Activated T-helper 2 cell treated with anti-CD3 and anti-CD28 coated beads, Interferon-gamma antibody, Interleukin-2, Interleukin-4, amounts not matched to agents 10 μg/mL and 5 μg/mL and 100 μg/mL, durations not matched to agents 14 hours and 24 hours and 36 hours (primary cell): ENCODE data around the gene VPS13D. TPM values are rescaled to one million over a fixed set of nuclear protein-coding genes. Genes with fewer than 3 reads are reported as not detected.
A peak's percentile ranks its signal among the peaks of the same experiment; 100 is the strongest.

Experiments used
- DNase-seq: peaks from one replicate; pipeline ENCODE4 v3.0.0; 2021; ENCODE audit warnings: low spot score
- H3K27ac Mint-ChIP-seq: one replicate; pipeline ENCODE4 v1.8.0; 2021; ENCODE audit warnings: mixed read lengths
- H3K27me3 Mint-ChIP-seq: one replicate; pipeline ENCODE4 v1.8.0; 2021; ENCODE audit warnings: low read depth, mixed read lengths
- H3K36me3 Mint-ChIP-seq: one replicate; pipeline ENCODE4 v1.8.0; 2021; ENCODE audit warnings: low read depth, mixed read lengths
- H3K4me1 Mint-ChIP-seq: one replicate; pipeline ENCODE4 v1.8.0; 2021; ENCODE audit warnings: low read depth, mixed read lengths
- H3K4me3 Mint-ChIP-seq: one replicate; pipeline ENCODE4 v1.8.0; 2021; ENCODE audit warnings: low read depth, mild to moderate bottlenecking, moderate library complexity, mixed read lengths
- H3K9me3 Mint-ChIP-seq: one replicate; pipeline ENCODE4 v1.8.0; 2021; ENCODE audit warnings: mixed read lengths
- intact Hi-C: fragments of 100-400 bp; cut with micrococcal nuclease; formaldehyde crosslinking; loops from one replicate; pipeline ENCODE4 v1.15.1; 2023
- total RNA-seq: library from RNA; stranded (reverse); gene quantifications from 2 replicates; pipeline ENCODE4 v1.2.3, GENCODE V29; 2022

VPS13D gene, protein sequence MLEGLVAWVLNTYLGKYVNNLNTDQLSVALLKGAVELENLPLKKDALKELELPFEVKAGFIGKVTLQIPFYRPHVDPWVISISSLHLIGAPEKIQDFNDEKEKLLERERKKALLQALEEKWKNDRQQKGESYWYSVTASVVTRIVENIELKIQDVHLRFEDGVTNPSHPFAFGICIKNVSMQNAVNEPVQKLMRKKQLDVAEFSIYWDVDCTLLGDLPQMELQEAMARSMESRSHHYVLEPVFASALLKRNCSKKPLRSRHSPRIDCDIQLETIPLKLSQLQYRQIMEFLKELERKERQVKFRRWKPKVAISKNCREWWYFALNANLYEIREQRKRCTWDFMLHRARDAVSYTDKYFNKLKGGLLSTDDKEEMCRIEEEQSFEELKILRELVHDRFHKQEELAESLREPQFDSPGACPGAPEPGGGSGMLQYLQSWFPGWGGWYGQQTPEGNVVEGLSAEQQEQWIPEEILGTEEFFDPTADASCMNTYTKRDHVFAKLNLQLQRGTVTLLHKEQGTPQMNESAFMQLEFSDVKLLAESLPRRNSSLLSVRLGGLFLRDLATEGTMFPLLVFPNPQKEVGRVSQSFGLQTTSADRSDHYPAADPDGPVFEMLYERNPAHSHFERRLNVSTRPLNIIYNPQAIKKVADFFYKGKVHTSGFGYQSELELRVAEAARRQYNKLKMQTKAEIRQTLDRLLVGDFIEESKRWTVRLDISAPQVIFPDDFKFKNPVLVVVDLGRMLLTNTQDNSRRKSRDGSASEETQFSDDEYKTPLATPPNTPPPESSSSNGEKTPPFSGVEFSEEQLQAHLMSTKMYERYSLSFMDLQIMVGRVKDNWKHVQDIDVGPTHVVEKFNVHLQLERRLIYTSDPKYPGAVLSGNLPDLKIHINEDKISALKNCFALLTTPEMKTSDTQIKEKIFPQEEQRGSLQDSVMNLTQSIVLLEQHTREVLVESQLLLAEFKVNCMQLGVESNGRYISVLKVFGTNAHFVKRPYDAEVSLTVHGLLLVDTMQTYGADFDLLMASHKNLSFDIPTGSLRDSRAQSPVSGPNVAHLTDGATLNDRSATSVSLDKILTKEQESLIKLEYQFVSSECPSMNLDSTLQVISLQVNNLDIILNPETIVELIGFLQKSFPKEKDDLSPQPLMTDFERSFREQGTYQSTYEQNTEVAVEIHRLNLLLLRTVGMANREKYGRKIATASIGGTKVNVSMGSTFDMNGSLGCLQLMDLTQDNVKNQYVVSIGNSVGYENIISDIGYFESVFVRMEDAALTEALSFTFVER (N-terminal part only)
- total RNA-seq: 28.6 and 32.1 TPM in 2 replicates

DNA sequence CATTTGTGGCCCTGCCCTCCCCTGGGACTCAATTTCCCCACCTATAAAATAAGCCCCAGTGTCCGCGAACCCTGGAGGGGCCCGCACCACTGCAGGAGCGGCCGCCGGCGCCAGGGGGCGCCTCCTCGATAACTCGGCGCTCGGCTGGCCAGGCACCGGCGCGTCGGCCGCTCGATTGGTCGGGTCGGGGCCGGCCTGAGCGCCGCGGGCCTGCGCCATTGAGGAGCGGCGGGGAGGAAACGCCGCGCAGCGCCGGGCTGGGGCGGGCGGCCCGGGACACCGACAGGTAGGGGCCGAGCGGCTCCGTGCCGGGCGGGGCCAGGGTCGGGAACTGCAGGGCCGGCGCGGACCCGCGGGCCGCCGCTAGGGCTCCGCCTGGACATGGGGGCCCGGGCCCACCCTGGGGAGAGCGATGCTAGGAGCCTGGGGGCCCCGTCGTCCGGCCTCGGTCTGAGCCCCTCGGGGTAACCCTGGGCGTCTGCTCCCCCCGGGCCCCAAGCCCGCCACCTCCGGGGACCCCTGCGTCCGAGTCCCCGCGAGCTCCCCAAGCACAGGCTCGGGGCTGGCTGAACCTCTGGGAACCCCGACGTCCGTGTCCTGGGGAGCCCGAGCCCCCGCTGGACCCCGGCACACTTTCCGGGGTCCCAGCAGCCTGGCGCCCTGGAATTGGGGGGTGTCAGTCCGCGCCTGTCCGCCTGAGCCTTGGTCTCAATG is at the start of gene VPS13D:
VPS13D (plus strand) TSS at position 196 of the 714 bp plus-strand sequence. CDS start 4,237 bp downstream, outside the sequence.
- H3K27ac Mint-ChIP-seq: peak within 1 kb of the TSS; percentile 22
- H3K4me3 Mint-ChIP-seq: peak within 1 kb of the TSS; percentile 84
- intact Hi-C loops: no loop called here
- DNase-seq: peak; percentile 77
- H3K36me3 Mint-ChIP-seq: peaks cover 3% of the 10 kb centered on the region
- peaks cover 6% of the 10 kb centered on the region for H3K27me3 Mint-ChIP-seq
- H3K9me3 Mint-ChIP-seq: no peaks in the 10 kb centered on the region
- H3K4me1 Mint-ChIP-seq: peaks cover 10% of the 10 kb centered on the region

DNA sequence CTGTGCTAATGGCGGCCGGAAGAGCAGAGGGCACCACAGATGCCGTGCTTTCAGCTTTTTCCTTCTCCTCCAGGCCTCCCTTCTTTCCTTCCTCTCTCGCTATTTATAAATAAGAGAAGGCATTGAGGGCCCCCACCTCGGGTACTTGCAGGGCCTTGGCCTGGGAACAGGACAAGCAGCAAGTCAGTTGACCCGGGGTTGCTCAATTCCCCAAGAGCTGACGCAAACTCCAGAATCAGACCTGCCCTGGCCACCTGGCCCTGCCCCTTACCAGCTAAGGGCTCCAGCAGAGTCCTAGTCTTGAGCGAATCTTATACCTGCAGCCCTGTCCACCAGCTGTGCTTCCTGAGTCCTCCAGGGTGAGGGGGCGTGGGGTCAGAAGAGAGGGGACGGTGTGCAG is 49.5 kb upstream of the VPS13D start:
- no peak overlapping the region for H3K27ac Mint-ChIP-seq
- no peaks in the 10 kb centered on the region for H3K9me3 Mint-ChIP-seq
- peaks cover 63% of the 10 kb centered on the region for H3K4me1 Mint-ChIP-seq
- peaks cover 58% of the 10 kb centered on the region for H3K36me3 Mint-ChIP-seq
- H3K4me3 Mint-ChIP-seq: no peak overlapping the region
- DNase-seq: no peak
- intact Hi-C loops: no loop called here
- no peaks in the 10 kb centered on the region for H3K27me3 Mint-ChIP-seq

DNA sequence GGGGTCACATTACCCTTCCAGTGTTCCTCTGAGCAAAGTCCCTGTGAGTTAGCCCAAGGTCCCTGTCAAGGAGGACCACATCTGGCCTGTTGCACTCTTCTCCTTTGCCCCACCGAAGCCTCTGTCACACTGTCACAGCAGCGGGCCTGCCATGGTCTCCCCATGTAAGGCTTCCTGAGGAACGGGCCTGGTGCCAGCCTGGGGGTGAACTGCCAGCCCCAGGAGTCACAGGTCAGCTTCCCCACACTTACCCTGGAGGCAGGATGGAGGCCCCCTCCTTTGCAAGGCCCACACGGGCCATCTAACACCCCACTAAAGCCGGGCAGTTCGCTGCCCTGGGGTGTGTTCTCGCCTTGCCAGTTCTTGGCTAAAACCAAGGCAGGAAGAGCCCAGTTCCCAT is 48.9 kb upstream of the VPS13D start:
- H3K4me1 Mint-ChIP-seq: peaks cover 61% of the 10 kb centered on the region
- H3K9me3 Mint-ChIP-seq: no peaks in the 10 kb centered on the region
- no peak overlapping the region for H3K4me3 Mint-ChIP-seq
- peaks cover 56% of the 10 kb centered on the region for H3K36me3 Mint-ChIP-seq
- intact Hi-C loops: no loop called here
- H3K27ac Mint-ChIP-seq: peak overlapping the region; percentile 33
- no peaks in the 10 kb centered on the region for H3K27me3 Mint-ChIP-seq
- DNase-seq: no peak

DNA sequence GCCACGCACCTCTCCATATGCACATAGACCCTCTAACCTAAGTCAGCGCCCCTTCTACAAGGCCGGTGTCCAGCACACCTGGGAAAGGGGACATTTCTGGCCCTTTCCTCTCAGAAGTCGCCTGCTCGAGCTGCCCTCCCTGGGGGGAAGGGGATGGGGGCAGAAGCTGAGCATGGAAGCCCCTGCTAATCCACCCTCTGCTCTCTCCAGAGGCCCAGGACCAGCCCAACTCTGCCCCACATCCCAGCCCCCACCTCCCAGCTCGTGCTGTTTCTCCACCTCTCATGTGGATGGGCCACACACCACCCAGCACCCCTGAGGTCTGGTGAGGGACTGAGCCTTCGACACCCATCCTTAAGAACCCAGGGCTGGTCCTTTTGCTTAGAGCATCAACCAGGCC is 48.3 kb upstream of the VPS13D start:
- Mint-ChIP-seq H3K27ac (no peak overlapping the region), H3K9me3 (no peaks in the 10 kb centered on the region), H3K4me1 (peaks cover 58% of the 10 kb centered on the region), H3K4me3 (no peak overlapping the region), H3K27me3 (no peaks in the 10 kb centered on the region), H3K36me3 (peaks cover 52% of the 10 kb centered on the region)
- DNase-seq: no peak
- intact Hi-C loops: no loop called here

DNA sequence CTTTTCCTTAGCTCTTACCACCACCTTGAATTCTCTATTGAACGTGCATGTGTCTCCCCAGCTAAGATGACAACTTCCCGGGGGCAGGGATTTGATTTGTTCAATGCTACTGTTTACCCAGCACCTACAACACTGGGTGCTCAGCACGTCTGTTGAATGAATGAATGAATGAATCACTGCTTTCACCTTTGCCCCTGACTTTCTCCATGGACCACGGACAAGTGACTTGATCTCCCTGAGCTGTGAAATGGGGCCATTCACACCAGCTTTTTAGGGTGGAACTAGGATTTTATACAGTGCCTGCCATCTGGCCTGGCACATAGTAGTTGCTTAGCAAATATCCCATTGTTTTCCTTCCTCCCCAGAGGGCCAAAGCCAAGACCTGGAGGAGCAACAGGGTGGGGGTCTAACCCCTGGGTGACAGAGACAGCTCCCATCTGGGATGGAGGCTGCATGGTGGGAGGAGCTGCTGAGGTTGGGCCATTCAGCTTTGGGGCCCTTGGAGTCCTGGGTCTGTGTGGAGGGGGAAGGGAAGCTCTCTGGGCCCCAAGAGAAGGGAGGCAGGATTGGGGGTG is 47.3 kb upstream of the VPS13D start:
- Mint-ChIP-seq H3K4me3 (no peak overlapping the region), H3K9me3 (no peaks in the 10 kb centered on the region), H3K27ac (peak overlapping the region; percentile 28), H3K4me1 (peaks cover 54% of the 10 kb centered on the region), H3K36me3 (peaks cover 51% of the 10 kb centered on the region), H3K27me3 (no peaks in the 10 kb centered on the region)
- intact Hi-C loops: no loop called here
- no peak for DNase-seq

DNA sequence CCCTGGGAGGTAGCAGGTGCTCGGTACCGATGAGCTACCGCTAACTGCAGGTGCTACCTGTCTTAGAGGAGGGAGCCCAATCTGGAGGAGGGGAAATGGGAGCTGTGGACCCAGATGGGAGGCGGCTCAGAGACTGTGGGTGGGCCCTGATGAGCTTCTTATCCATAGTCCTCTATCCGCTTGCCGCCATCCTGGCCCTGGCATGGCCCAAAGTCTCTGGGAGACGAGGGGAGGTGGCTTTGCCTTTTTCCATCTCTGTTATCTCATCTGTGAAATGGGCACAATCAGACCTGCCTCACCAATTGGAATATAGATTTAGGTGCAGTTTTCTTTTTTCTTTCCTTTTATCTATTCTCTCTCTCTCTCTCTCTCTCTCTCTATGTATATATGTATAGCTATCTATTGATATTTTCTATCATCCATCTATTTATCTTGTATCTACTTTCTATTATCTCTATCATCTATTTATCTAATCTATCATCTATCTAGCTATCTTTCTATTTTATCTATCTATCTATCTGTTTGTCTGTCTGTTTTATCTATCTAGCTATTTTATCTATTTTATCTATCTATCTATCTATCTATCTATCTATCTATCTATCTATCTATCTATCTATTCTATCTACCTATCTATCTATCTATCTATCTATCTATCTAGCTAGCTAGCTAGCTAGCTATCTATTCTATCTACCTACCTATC is 46.6 kb upstream of the VPS13D start:
- Mint-ChIP-seq H3K27me3 (no peaks in the 10 kb centered on the region), H3K9me3 (no peaks in the 10 kb centered on the region), H3K4me3 (no peak overlapping the region), H3K36me3 (peaks cover 49% of the 10 kb centered on the region), H3K27ac (no peak overlapping the region), H3K4me1 (peaks cover 54% of the 10 kb centered on the region)
- DNase-seq: no peak
- intact Hi-C loops: no loop called here

DNA sequence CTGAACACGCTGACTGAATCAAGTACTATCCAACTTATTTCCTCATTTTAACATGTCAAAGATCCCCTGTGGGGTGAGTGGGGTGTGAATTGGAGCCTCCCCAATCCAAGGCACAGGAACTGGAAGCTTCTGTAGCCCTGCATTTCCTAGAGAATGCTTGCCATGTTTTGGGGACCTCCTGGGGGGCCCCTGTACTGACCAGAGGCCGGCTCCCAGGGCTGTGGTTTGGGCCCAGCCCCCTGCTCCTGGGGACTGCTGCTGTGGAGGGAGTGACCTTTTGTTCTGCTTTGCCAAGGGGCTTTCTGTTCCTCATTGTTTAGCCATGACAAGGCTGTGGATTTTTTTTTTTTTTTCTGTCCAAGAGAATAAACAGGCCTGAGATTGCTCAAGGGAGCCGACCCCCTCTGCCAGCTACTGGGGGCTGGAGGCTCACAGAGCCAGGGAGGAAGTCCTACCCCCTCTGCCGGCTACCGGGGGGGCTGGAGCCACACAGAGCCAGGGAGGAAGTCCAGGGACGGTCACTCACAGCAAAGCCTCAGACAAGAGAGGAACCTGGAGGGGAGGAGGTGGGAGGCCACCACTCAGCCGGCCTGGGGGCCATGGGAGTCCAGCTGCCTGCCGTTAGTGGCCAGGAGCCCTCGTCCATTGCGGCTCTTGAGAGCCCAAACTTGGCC is 45.7 kb upstream of the VPS13D start:
- no peaks in the 10 kb centered on the region for H3K9me3 Mint-ChIP-seq
- no peaks in the 10 kb centered on the region for H3K27me3 Mint-ChIP-seq
- DNase-seq: no peak
- intact Hi-C loops: no loop called here
- peaks cover 51% of the 10 kb centered on the region for H3K36me3 Mint-ChIP-seq
- H3K4me3 Mint-ChIP-seq: no peak overlapping the region
- H3K27ac Mint-ChIP-seq: peak overlapping the region; percentile 11
- H3K4me1 Mint-ChIP-seq: peaks cover 48% of the 10 kb centered on the region

DNA sequence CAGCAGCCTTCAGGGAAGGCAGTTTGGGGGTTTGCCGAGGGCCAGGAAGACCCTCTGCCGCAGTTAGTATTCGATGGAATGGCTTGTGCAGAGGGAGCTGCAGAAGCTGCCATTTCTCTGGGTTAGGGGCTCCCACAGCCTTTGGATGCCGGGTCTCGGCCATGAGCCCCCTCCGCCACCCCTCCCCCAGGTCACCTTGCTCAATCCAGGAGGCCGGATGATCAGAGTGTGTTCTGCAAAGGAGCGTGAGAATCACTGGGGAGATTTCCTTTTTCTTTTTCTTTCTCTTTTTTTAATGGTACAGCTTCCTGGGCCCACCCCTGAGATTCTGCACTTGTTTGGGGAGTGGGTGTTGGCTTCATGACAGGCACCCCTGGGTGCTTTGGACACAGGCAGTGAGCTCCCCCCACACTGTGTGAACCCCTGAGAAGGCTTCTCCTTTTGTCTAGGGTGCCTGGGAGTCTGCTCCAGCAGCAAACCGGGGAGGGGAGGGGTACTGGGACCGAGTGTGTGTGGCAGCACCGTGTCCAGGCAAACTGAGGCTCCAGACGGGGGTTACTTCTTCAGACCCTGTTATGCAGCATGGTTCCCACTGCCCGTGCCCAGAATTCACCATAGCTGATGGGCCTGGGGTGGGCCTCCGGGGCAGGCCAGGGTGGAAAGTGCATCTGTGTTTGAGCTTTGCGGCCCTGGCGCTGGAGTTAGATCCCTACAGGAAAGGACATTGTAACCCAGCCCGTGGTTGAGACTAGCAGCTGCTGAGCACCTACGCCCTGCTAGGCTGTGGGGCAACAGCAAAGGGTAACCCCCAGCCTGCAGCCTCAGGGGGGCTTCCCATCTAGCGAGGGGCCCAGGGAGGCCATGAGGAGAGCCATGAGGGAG is 44.6 kb upstream of the VPS13D start:
- Mint-ChIP-seq H3K9me3 (no peaks in the 10 kb centered on the region), H3K27ac (no peak overlapping the region), H3K4me1 (peaks cover 49% of the 10 kb centered on the region), H3K4me3 (no peak overlapping the region), H3K36me3 (peaks cover 57% of the 10 kb centered on the region), H3K27me3 (no peaks in the 10 kb centered on the region)
- intact Hi-C loops: no loop called here
- no peak for DNase-seq

DNA sequence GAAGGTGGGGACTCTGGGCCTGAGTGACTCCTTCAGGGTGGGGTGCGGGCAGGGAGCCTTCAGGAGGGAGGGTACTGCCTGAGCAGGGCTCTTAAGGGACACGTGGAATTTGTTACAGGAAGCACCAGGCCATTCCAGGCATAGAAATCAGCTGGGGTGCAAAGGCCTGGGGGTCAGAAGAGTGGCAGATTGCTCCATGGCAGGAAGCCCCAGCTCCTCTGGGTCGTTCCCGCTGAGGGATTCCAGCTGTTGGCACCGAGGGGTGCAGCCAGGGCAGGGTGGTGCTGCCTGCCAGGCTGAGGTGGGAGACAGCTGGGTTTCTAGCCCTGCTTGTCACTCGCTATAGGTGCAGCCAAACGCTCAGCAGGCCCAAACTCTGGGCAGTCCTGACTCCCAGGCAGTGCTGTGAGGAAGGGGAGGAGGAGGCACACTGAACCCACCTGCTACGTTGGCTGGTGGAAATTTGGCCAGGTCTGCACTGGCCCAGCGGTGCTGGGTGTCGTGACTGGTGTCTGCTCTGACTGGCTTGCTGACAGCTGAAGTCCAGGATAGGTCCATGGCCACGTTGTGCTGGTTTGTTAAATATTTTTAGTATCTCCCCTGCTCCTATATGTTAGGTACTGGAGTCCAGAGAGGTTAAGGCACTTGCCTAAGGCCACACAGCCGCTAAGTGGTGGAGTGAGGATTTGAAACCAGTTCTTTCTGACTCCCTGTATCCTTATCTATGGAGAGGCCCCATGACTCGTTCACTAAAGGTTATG is 43.7 kb upstream of the VPS13D start:
- Mint-ChIP-seq H3K27ac (peak overlapping the region; percentile 52), H3K36me3 (peaks cover 57% of the 10 kb centered on the region), H3K27me3 (no peaks in the 10 kb centered on the region), H3K4me1 (peaks cover 47% of the 10 kb centered on the region), H3K9me3 (no peaks in the 10 kb centered on the region), H3K4me3 (no peak overlapping the region)
- no peak for DNase-seq
- intact Hi-C loops: no loop called here

DNA sequence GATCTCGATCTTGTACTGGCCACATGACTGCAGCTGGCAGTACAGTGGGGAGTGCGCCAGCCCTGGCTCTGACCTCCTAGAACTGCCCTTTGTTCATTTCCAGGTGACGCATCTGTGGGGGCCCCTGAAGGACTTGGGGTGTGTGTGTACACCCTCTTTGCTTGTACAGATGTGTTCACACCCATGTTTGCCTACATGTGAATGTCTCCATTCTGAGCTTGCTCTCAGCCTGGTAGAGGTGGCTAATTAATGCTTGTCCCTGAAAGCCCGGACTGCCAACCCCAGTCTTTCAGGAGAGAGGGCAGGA is 43.2 kb upstream of the VPS13D start:
- DNase-seq: no peak
- H3K4me1 Mint-ChIP-seq: peaks cover 47% of the 10 kb centered on the region
- H3K9me3 Mint-ChIP-seq: no peaks in the 10 kb centered on the region
- no peaks in the 10 kb centered on the region for H3K27me3 Mint-ChIP-seq
- intact Hi-C loops: no loop called here
- peaks cover 60% of the 10 kb centered on the region for H3K36me3 Mint-ChIP-seq
- H3K4me3 Mint-ChIP-seq: no peak overlapping the region
- H3K27ac Mint-ChIP-seq: peak overlapping the region; percentile 52
